OCI-M1 (cell line): Measurements from ENCODE around the gene UQCR11.

ENCODE experiments used
- DNase-seq: peaks from one replicate; lab custom pipeline; 2025; lab: John Stamatoyannopoulos, UW

The UQCR11 gene

GRCh38 chr19:1615156-1615765 is 10.0 kb upstream of the UQCR11 start:
- DNase-seq = no peak

- no peak for DNase-seq
Measured at GRCh38 chr19:1613808-1614570, 8.7 kb upstream of the UQCR11 start.

- no peak for DNase-seq
Measured at GRCh38 chr19:1613146-1613545, 7.9 kb upstream of the UQCR11 start.

GRCh38 chr19:1612114-1613086 is 7.1 kb upstream of the UQCR11 start:
- no peak for DNase-seq

GRCh38 chr19:1611353-1611752 is 6.1 kb upstream of the UQCR11 start:
- DNase-seq = no peak

GRCh38 chr19:1610579-1610978 is 5.3 kb upstream of the UQCR11 start:
- DNase-seq = no peak

- no peak for DNase-seq
Measured at GRCh38 chr19:1609680-1610474, 4.6 kb upstream of the UQCR11 start.

GRCh38 chr19:1609103-1609396 is 3.8 kb upstream of the UQCR11 start:
- DNase-seq = no peak

GRCh38 chr19:1608359-1609102 is 3.3 kb upstream of the UQCR11 start:
- DNase-seq = no peak

- DNase-seq = no peak
Measured at GRCh38 chr19:1606138-1606651, 933 bp upstream of the UQCR11 start.

GRCh38 chr19:1602091-1602707 is 3.1 kb downstream of the UQCR11 start:
- no peak for DNase-seq

- no peak for DNase-seq
Measured at GRCh38 chr19:1601613-1602064, 3.6 kb downstream of the UQCR11 start.

GRCh38 chr19:1599460-1599846 is 5.8 kb downstream of the UQCR11 start:
- no peak for DNase-seq

- no peak for DNase-seq
Measured at GRCh38 chr19:1598777-1599459, 6.3 kb downstream of the UQCR11 start.

- no peak for DNase-seq
Measured at GRCh38 chr19:1593501-1593772, 11.8 kb downstream of the UQCR11 start.

- DNase-seq = peak; percentile 91
Measured at GRCh38 chr19:1592755-1593500, 12.3 kb downstream of the UQCR11 start, which contains the start of gene MBD3. MBD3 (minus strand) TSS chr19:1592865; CDS start chr19:1592631, 234 bp downstream.

GRCh38 chr19:1592024-1592754 is 13.1 kb downstream of the UQCR11 start:
- DNase-seq = peak; percentile 89

- DNase-seq = no peak
Measured at GRCh38 chr19:1591421-1592023, 13.7 kb downstream of the UQCR11 start.
